Measurements from ENCODE around the gene YOD1. TPM values are rescaled to one million over a fixed set of nuclear protein-coding genes. Genes with fewer than 3 reads are reported as not detected.

Gene YOD1
- total and polyA plus RNA-seq, 2 of the 4 experiments (the other 2 are of a cell fraction) = 1.8 to 5.4 TPM

DNA sequence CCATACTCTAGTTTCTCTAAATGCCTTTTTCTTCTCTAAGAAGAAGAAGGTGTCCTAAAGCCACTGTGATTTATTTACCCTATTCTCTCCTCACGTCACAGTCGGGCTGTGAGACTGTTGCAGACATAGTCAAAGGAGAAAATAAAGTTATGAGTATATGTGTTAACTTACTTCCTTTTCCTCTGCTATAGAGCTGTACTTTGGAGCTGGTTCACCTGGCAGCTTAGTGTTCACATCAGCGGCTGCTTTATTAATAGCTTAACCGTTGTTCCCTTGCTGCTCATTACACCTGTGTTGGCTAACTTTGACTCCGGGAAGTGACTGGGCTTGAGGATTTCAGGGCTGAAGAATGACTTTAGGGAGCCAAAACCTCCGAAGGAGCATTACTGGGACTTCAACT is 5.7 kb upstream of the YOD1 start:
- no TSS peak for BruUV-seq (replicated peaks)
- no peak for TF ChIP-seq CEBPB (IDR thresholded peaks at IDR 0.05; ENCODE audit: low read depth, low read length)
- no peak for TF ChIP-seq SMC3 (IDR thresholded peaks at IDR 0.05; ENCODE audit: low read depth, low read length)
- TF ChIP-seq ELK1 (IDR thresholded peaks at IDR 0.05; ENCODE audit: borderline replicate concordance, low read depth, low read length) = no peak
- TF ChIP-seq RFX5 (IDR thresholded peaks at IDR 0.05; ENCODE audit: low read depth, low read length) = no peak
- no peak for TF ChIP-seq RAD21 (IDR thresholded peaks at IDR 0.05; ENCODE audit: low read length)
- no peak for TF ChIP-seq MAFK (IDR thresholded peaks at IDR 0.05; ENCODE audit: low read depth, low read length)
- no peak for TF ChIP-seq RCOR1 (IDR thresholded peaks at IDR 0.05; ENCODE audit: insufficient replicate concordance, low read length)
- TF ChIP-seq MXI1 (IDR thresholded peaks at IDR 0.05; ENCODE audit: borderline replicate concordance, low read depth, low read length) = no peak
- H3K27me3 ChIP-seq (ENCODE audit: control insufficient read depth, insufficient read depth, low read length) = peaks cover 7% of the 10 kb centered on the region
- H2BK15ac ChIP-seq (ENCODE audit: low read depth, low read length) = no peak overlapping the region
- no peak overlapping the region for H2AK9ac ChIP-seq (replicated peaks; ENCODE audit: low read depth, low read length, poor library complexity)
- no peak overlapping the region for H4K5ac ChIP-seq (ENCODE audit: low read depth, low read length)
- H2AK5ac ChIP-seq (ENCODE audit: low read depth, low read length) = no peak overlapping the region
- H3K56ac ChIP-seq (ENCODE audit: extremely low read depth, insufficient read depth, low read length) = no peak overlapping the region
- DNase-seq = no peak
- H2BK5ac ChIP-seq (ENCODE audit: low read depth, low read length, poor library complexity, severe bottlenecking) = no peak overlapping the region
- CTCF ChIA-PET = no interaction called here
- no peak overlapping the region for H3K18ac ChIP-seq (ENCODE audit: low read depth, low read length)
- H3K9me3 ChIP-seq (ENCODE audit: control insufficient read depth, insufficient read depth, low read length) = no peaks in the 10 kb centered on the region
- H3K36me3 ChIP-seq (ENCODE audit: control insufficient read depth, insufficient read depth, low read length) = no peaks in the 10 kb centered on the region
- H3K27ac ChIP-seq (ENCODE audit: insufficient read depth, low read length) = no peak overlapping the region
- H3K4me3 ChIP-seq (ENCODE audit: insufficient read depth, low read depth, low read length) = no peak overlapping the region
- no peak overlapping the region for H4K91ac ChIP-seq (ENCODE audit: insufficient read depth, low read depth, low read length)
- no peaks in the 10 kb centered on the region for H4K20me1 ChIP-seq (ENCODE audit: insufficient read depth, low read length)
- no peaks in the 10 kb centered on the region for H3K4me1 ChIP-seq (ENCODE audit: control insufficient read depth, insufficient read depth, low read length)
- H3K4ac ChIP-seq (ENCODE audit: low read depth, low read length) = no peak overlapping the region
- ATAC-seq (ENCODE audit: low read depth) = no peak
- no peak overlapping the region for H2BK120ac ChIP-seq (ENCODE audit: low read depth, low read length)
- no peak overlapping the region for H3K23ac ChIP-seq (ENCODE audit: low read depth, low read length)
- no peak overlapping the region for H3K14ac ChIP-seq (replicated peaks; ENCODE audit: low read depth, low read length)
- in situ Hi-C loops (cut with MboI; ENCODE audit: low sequenced_read_pairs) = no loop called here
- 83% methylated on average over 3 of the region's 6 CpGs; no CpG with 5 or more reads in 1 of the 2 experiments for WGBS, 2 experiments (ENCODE audit: extremely low coverage in 2 of 2, insufficient read length in 1 of 2)
- no peak overlapping the region for H4K8ac ChIP-seq (ENCODE audit: low read depth in 2 of 2, low read length in 2 of 2)
- POLR2A ChIA-PET (ENCODE audit: unreplicated experiment) = no interaction called here
- H3K9me1 ChIP-seq (ENCODE audit: insufficient read depth, low read length) = no peaks in the 10 kb centered on the region
- dilution Hi-C loops (cut with HindIII; ENCODE audit: low sequenced_read_pairs, unreplicated experiment) = no loop called here
- H2AFZ ChIP-seq (replicated peaks; ENCODE audit: low read length, poor library complexity) = no peak overlapping the region
- H3K9ac ChIP-seq (ENCODE audit: low read depth, low read length) = no peak overlapping the region
- no peak overlapping the region for H2BK20ac ChIP-seq (ENCODE audit: low read depth, low read length)
- H3K79me1 ChIP-seq (ENCODE audit: low read depth in 1 of 2, low read length in 2 of 2) = no peaks in the 10 kb centered on the region
- no peak overlapping the region for H3K4me2 ChIP-seq (ENCODE audit: low read depth, low read length)
- intact Hi-C loops (cut with micrococcal nuclease) = no loop called here

Data from IMR-90 (cell line).